DMS 273 (cell line): ENCODE measurements around the gene HLA-B.
"Not testable (repeated sequence)": the region's sequence is repeated elsewhere in the genome, so short reads cannot be mapped to it uniquely, and the experiment has no call there.

Source experiments
- DNase-seq: peaks from one replicate; lab custom pipeline; 2025; ENCODE audit not compliant: unreplicated experiment; lab: John Stamatoyannopoulos, UW

Gene HLA-B

DNA sequence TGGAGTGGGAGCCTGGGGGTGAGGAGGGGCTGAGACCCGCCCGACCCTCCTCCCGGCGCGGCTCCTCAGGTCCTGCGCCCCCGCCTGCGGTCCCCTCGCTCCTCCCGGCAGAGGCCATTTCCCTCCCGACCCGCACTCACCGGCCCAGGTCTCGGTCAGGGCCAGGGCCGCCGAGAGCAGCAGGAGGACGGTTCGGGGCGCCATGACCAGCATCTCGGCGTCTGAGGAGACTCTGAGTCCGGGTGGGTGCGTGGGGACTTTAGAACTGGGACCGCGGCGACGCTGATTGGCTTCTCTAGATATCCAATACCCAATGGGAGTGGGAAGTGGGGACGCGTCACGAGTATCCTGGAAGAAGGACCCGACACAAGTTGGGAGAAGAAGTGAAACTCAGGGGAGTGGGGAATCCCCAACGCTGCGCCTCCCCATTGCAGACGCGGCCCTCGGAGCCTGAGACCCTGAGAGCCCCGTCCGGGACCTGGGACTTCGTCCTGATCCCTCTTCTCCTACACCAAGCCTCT, at the start of gene HLA-B:
TSS of gene HLA-B (minus strand) at position 234 of the 521 bp plus-strand sequence. CDS start at position 213, 21 bp downstream.
- DNase-seq = peak; percentile 84

DNA sequence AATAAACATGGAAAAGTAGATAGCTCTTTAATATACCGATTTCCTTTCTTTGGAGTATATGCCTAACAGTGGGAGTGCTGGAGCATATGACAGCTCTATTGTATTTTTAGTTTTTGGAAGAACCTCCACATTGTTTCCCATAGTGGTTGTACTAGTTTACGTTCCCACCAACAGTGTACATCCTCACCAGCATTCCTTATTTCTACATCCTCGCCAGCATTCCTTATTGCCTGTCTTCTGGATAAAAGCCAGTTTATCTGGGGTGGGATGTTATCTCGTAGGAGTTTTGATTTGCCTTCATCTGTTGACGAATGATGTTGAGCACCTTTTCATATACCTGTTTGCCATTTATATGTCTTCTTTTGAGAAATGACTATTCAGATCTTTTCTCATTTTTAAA, 49.0 kb upstream of the HLA-B start:
- DNase-seq = no peak

DNA sequence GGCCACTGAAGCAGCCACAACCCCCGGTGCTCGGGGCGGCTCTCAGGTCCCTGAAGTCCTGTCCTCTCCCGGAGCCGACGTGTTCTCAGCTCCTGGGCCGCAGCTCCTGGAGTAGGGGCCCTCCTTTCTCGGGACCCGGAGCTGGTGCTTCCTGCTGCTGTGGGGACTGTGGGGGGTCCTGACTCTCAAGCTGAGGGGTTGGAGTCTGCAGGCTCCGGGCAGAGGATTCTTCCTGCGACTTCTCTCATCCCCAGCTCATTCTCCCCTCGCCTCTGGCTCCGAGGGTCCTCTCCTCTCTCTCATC, 47.0 kb upstream of the HLA-B start:
- not testable (repeated sequence) for DNase-seq

DNA sequence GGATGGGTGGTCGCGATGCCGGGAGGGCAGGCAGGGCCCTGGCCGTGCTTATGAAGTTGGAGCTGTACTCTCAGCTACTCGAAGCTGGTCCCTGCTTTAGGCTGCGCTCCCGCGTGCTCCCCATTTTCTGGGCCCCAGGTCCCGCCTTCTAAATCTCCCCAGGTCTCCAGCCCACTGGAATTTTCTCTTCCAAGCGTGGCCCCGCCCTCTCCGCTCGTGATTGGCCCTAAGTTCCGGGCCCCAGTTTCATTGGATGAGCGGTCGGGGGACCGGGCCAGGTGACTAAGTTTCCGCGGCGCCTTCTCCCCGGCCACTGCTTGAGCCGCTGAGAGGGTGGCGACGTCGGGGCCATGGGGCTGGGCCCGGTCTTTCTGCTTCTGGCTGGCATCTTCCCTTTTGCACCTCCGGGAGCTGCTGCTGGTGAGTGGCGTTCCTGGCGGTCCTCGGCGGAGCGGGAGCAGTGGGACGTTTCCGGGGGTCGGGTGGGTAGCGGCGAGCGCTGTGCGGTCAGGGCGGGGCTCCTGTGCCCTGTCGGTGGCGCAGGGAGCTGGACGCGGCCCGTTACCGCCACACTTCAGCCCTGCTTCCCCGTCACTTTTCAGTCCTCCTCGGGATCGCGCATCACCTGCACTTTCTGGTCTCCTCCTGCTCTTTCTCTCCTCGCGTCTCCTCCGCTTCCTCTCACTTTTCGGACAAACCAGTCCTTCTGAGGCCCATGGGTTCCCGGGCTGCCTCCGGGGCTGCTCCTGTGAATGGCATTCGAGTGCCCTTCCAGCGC, 46.5 kb upstream of the HLA-B start, which contains the start of gene MICA:
TSS of gene MICA (plus strand) at position 313 of the 778 bp plus-strand sequence. CDS start at position 351, 38 bp downstream.
- peak; percentile 92 for DNase-seq

DNA sequence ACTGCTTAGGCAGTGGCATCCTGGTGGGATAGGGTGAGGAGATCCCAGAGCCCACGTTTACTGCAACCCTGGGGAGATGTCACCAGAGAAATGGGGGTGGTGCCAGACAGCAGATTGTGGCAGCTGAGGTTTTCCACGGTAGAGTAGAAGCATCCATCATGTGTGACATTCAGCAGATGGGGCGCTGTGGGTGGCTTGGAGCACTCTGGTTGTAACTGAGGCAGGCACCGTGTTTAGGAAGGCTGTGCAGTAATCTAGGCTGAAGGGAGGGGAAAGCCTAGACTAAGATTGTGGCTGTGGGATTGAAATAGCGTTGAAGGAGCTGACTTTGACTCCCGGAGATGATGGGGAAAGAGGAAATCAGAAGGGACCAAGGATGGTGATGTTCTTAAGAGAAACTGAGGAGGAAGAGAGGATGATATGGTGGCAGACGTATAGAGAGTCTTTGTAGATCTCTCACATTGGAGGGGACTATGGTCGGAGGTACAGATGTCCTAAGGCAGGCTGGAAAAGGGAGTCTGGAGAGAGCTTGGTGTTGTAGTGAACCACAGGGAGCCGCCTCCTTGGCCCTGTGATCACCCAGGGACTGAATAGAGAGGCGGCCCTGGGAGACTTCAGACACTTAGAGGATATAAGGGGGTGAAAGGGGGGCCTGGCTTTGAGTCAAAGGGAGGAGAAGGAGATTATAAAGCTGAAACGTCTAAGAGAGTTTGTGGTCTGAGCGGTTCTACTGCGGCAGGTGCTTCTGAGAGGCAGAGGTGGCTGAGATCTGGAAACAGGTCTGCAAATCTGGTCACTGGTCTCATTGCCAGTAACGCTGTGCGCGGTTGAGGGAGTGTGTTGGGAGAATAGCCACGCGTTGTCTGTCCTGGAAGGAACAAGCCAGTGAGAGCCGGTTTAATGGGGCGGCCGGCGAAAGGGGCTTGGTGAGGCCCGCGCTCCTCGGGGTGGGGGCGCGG, 45.6 kb upstream of the HLA-B start:
- DNase-seq = peak; percentile 60

DNA sequence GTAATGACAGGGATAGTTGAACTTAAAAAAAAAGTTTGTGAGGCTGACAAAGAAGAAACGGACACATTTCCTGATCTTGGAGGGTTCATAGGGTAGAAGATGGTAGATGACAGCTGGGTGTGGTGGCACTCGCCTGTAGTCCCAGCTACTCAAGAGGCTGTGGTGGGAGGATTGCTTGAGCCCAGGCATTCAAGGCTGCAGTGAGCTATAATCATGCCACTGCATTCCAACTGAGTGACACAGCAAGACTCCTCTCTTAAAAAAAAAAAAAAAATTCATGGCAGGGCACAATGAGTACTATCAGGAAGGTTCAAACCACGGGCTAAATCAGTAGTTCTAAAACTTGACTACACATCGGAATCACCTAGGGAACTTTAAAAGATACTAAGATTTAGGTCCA, 44.4 kb upstream of the HLA-B start:
- DNase-seq = no peak

DNA sequence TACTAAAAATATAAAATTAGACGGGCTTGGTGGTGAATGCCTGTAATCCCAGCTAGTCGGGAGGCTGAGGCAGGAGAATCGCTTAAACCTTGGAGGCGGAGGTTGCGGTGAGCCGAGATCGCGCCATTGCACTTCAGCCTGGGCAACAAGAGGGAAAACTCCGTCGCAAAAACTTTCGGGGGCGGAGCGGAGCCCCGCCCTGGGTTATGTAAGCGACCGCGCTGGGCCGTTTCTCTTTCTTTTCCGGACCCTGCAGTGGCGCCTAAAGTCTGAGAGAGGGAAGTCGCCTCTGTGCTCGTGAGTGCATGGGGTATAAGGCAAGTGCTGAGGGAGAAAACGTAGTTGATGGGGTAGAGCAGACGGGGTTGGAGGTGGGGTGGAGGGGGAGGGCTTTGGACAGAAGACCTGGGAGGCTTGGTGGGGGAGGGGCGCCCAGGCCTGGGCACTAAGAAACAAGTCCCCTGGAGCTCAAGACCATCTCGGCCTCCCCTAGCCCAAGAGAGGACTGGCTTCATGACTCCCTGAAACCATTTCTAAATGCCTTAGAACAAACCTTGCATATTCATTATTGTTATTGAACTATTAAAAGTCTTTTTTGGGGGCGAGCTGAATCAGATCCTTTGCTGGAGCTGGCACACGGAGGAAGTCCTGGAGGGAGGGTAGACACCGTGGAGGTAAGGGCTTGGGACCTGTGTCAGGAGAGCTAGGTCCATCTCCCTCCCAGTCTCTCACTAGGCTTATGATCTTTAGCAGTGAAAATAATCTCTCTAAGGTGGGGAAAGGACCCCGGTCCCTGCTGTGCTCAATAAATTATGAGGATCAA, 43.7 kb upstream of the HLA-B start:
- DNase-seq = peak; percentile 69

DNA sequence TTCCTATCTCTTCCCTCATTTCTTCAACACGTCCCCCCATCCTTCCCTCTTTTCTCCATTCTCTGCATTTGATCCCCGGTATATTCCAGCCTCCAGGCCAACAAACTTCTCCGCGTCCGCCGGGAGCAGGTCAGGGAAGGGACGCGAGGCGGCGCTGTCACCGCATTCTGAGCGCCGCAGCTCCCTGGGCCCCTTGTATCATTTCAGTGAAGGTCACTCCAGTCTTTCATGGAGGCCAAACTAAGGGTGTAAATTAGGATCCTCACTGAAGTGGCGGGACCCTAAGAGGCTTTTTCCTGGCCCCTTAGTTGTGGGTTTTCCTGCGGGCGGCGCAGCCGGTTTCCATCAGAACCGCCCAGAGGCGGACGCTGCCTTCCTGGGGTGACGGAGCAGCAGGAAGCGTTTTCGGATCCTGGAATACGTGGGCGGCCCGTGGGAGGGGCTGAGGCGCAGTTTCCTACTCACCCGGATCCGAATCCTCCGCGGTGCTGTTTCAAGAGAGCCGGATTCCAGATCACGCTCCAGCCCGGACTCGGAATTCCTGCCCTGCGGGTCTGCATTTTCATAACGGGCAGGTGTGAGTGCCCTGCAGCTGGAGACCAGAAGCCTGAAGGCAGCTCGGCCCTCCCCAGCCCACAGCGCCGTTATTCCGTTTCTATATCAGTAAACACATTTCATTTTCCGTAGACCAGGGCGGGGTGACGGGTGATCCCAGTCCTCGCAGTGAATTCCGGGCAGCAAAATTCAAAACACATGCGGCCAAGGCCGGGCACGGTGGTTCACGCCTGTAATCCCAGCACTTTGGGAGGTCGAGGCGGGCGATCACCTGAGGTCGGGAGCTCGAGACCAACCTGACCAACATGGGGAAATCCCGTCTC, 42.8 kb upstream of the HLA-B start:
- DNase-seq = peak; percentile 92

DNA sequence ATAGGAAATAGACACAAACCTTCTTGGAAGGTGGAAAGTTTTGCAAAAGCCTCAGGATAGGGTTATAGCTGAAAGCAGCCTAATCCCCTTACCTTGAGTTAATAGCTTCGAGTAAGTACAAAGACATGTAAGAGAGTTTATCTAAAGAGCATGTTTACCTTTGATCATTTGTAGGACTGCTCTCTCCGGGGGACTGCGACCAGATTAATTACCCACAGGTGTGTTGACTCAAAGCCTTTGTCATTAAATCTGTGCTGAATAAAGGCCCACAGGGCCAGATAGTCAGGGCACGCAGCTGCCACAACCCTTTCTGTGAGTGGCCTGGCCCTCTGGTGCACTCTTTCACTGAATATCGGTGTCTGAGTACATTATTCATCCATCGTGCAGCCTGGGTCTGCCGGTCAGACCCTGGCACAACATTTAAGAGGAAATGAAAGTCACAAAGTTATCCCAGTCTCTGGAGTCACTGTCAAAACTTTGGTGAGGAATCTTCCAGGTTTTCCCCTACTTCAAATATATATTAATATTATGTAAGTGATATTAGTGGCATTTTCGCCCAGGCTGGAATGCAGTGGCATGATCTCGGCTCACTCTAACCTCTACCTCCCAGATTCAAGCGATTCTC, 41.0 kb upstream of the HLA-B start:
- no peak for DNase-seq

DNA sequence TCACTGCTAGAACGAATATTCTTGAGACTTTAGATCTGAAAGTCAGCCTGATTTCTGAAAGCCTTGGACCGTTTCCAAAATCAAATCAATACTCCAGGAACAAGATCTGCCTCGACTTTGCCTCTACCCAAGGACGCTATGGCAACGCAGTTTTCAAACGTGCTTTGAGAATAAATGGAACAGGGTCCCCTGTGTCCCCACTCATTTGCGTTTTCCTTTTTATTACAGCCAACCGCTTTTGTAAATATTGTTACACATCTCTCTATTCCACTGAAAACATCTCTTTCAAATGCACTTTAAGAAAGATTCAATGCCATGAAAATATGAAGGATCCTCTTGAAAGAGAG, 40.1 kb upstream of the HLA-B start:
- not testable (repeated sequence) for DNase-seq

DNA sequence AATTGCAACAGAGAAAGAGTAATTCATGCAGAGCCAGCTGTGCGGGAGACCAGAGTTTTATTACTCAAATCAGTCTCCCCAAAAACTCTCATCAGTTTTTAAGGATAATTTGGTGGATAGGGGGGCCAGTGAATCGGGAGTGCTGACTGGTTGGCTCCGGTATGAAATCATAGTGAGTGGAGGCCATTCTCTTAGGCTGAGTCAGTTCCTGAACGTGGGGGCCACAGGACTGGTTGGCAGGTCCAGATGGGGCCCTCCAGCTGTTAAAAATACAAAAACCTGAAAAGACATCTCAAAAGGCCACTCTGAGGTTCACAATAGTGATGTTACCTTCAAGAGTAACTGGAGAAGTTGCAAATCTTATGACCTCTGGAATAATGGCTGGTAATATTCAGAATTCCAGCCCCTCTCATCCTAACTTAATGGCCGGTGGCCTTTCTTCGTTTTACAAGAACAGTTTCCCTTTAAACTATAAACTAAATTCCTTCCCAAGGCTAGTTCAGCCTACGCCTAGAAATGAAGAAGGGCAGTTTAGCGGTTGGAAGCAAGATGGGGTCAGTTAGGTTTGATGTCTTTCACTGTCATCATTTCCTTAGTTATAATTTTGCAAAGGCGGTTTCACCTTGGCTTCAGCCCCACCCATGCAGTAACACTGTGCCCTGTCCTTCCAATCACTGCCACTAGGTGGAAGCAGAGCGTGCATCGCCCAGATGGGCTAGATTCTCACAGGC, 39.6 kb upstream of the HLA-B start:
- peak; percentile 90 for DNase-seq

DNA sequence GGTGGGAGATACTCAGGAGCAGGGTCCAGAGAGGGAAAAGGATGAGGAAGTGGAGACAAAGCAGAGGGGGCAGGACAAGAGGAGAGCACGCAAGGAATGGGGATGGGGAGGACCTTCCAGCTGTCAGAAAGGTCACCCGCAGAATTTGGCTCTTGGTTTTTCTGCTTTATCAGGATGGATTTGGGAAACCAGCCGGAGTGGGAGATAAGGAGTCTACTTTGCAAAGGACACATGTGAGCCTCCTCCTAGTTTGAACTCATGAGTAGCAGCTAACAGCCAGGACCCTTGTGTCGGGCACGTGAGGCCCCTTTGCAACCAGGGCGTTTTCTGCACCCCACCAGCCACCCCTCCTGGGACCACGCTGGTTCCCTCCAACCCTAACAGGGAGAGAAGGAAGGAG, 38.9 kb upstream of the HLA-B start:
- DNase-seq = no peak

DNA sequence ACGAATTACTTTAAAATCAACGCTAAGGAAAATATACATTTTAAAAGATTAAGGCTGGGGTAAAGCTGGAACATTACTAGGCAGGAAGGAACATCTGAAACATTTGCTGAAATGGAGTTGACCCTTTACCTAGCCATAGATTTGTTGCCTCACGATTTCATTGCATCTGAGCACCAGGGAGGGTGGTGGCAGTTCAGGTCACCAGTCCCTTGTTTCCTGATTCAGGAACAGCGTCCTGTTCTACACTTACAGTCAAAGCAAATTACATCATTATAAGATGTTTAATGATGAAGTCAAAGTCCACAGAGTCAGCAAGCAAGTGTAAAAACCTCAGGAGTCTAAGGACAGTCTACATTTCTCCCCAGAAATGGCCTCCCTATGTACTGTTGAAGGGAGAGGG, 37.4 kb upstream of the HLA-B start:
- DNase-seq = no peak

DNA sequence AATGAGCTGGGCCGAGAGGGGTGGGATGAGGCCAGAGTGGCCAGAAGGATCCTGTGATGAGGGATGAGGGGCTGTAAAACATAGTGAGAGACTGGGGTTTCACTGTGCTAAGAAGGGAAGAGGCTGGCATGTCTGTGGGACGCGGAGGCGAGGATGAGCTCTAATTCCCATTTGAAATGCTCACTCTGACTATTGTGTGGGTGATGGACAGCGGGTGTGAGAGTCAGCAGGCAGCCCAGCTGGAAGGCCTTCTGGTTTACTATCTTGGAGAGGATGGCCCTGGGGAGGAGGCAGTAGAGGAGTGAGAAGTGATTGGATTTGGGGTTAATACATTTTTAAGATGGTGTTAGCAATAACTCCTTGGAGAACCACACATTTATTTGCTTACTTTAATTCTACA, 37.0 kb upstream of the HLA-B start:
- no peak for DNase-seq

DNA sequence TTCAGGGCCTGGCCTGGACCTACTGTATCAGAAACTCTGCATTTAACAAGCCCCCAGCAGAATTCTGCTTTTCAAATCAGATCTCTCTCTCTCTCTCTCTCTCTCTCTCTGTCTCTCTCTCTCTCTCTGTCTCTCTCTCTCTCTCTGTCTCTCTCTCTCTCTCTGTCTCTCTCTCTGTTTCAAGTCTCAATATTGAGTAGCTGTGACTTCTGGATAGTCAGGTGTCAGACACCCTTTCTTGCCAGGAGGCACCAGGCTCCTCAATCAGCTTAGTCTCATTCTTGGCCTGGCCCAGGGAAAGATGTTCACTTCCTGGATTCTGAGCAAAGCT, 32.8 kb upstream of the HLA-B start:
- not testable (repeated sequence) for DNase-seq

DNA sequence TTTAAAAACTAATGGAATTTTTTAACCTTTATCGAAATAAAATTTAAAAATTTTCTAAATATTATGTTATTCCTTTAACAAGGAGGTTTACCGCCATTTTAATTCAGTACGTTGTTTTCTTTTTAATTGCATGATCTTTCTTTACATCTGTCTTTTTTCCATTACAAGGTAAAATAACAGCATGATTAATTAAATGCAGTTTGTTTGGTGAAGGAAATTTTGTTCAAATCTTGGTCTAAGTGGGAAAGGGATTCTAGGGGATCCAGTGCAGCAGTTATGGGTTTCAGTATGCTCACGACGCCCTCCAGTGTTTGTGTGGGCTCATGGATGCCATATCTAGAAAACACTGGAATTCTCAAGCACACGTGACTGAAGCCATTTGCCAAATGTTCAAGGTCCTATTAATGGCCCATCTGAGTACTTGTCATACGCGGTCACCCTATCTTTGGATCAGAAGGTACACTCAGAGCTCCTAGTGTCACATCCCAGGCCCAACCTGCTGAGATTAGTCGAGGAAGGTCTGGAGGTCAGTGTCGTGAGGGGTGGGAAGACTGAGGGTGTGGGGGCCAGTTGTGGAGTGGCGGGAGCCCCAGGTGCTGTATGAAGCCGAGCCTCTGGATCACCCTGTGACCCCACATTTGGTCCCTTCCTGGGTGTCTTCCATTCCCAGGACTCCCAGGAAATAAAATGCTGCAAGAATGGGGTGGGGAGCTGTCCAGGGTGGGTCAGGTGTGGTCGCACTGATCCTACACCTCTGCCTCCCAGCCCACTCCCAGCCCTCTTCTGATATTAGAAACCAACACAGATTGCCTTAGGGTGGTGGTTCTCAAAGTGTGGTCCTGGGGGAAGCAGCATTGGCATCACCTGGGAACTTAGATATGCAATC, 32.2 kb upstream of the HLA-B start:
- not testable (repeated sequence) for DNase-seq

DNA sequence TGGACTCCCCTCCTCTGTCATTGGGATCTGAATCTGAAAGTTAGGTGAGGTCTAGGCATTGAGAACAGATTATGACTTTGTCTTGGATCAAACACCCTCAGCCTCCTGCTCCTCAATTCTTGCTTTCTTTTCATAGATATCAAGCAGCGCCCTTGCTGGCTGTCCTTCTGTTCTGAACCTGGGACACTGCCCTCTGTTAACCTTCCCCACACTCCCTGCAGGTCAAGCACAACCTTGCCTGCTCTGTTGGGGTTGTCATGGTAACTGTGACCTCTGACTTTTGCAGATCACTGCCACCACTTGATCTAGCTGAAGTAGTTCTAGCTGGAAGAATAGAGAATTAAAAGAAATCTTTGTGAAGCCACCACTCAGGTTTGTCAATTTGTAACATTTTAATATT, 30.0 kb upstream of the HLA-B start:
- no peak for DNase-seq

DNA sequence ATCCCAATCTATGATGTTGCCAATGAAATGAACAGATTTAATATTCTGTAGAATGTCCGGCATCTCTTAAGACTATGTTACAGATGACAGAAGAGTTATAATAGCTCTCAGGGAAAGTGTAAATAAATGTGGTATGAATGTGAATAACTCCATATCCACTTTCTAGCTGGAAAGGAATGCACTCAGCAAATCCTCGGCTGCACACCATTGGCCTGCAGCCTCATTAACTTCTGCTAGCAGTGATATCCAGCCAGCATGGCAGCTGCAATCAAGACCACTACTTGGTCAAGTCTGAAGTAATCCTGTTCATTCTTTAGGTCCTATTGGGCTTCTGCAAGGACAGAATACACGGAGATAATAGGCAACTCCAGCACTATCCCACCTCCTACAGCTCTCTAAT, 29.1 kb upstream of the HLA-B start:
- DNase-seq = no peak
